ENCODE data around the gene KAT7. TPM values are rescaled to one million over a fixed set of nuclear protein-coding genes. Genes with fewer than 3 reads are reported as not detected.

Gene KAT7
- total RNA-seq, 4 donors from 2014 or later, result 22.8 to 42.8 (median 33.3) TPM

DNA sequence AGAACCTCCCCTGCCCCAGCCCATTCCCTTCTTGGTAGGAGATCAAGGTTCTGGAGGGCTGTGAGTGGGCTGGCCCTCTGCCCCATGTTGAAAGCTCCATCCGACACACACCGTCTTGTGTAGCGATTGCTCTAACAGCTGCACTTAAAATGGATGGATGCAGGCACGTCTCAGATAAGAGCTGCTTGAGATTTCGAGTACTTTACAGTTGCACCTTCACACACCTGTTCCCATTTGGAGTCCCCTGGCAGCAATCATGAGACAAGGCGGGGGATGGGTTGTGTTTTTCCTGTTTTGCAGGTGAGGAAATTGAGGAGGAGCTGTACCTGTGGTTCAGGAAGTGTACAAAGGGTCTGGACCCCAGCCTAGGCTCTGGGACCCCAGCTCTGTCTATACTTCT lies 85.0 kb downstream of the KAT7 start:
- TF ChIP-seq, protein P1, sequence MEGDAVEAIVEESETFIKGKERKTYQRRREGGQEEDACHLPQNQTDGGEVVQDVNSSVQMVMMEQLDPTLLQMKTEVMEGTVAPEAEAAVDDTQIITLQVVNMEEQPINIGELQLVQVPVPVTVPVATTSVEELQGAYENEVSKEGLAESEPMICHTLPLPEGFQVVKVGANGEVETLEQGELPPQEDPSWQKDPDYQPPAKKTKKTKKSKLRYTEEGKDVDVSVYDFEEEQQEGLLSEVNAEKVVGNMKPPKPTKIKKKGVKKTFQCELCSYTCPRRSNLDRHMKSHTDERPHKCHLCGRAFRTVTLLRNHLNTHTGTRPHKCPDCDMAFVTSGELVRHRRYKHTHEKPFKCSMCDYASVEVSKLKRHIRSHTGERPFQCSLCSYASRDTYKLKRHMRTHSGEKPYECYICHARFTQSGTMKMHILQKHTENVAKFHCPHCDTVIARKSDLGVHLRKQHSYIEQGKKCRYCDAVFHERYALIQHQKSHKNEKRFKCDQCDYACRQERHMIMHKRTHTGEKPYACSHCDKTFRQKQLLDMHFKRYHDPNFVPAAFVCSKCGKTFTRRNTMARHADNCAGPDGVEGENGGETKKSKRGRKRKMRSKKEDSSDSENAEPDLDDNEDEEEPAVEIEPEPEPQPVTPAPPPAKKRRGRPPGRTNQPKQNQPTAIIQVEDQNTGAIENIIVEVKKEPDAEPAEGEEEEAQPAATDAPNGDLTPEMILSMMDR (IDR thresholded peaks at IDR 0.05; ENCODE audit: low read depth), result no peak

DNA sequence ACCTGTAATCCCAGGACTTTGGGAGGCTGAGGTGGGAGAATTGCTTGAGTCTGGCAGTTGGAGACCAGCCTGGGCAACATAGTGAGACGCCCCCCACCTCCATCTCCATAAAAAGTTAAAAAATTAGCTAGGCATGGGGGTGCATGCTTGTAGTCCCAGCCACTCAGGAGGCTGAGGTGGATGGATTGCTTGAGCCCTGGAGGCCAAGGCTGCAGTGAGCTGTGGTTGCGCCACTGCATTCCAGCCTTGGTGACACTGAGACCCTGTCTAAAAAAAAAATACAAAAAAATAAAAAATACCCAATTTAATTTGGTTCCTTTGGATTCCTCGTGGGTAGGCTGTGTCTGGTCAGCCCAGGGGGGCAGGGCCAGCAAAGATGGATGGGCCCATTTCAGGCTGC lies 85.4 kb downstream of the KAT7 start:
- TF ChIP-seq, protein P1 (IDR thresholded peaks at IDR 0.05; ENCODE audit: low read depth), result no peak

DNA sequence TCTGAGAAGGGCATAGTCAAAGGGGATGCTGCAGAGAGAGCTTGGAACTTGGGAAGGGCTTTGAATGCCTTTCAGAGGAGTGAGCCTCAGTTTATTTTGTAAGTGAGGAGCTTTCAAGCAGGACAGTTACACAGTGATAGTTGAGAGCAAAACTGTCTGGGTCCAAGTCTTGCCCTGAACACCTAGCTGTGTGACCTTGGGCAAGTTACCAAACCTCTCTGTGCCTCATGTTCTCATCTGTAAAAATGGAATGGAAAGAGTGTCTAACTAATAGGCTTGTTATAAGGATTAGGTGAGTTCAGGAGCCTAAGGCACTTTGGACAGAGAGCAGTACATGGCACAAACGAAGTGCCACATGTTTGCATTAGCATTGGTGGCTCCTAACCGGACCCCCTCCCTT lies 86.4 kb downstream of the KAT7 start:
- TF ChIP-seq, protein P1 (IDR thresholded peaks at IDR 0.05; ENCODE audit: low read depth), result no peak

DNA sequence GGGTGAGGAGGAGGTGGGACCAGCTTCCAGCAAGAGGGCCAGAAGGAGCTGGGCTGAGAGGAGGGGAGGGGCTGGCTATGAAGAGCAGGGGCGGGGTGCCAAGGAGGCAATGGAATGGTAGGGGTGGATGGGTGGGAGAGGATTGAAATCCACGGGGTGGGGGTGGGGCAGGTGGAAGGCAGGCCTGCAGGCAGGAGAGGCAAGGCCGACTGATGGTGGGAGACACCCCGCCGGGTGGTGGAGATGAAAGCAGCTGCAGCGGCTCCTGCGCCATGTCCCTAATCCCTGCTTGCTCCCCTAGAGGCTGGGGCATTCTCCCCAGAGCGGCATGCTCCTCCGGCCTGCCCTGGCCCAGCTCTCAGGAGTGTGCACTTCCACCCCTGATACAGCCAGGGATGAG lies 87.2 kb downstream of the KAT7 start:
- TF ChIP-seq, protein P1 (IDR thresholded peaks at IDR 0.05; ENCODE audit: low read depth), result no peak

DNA sequence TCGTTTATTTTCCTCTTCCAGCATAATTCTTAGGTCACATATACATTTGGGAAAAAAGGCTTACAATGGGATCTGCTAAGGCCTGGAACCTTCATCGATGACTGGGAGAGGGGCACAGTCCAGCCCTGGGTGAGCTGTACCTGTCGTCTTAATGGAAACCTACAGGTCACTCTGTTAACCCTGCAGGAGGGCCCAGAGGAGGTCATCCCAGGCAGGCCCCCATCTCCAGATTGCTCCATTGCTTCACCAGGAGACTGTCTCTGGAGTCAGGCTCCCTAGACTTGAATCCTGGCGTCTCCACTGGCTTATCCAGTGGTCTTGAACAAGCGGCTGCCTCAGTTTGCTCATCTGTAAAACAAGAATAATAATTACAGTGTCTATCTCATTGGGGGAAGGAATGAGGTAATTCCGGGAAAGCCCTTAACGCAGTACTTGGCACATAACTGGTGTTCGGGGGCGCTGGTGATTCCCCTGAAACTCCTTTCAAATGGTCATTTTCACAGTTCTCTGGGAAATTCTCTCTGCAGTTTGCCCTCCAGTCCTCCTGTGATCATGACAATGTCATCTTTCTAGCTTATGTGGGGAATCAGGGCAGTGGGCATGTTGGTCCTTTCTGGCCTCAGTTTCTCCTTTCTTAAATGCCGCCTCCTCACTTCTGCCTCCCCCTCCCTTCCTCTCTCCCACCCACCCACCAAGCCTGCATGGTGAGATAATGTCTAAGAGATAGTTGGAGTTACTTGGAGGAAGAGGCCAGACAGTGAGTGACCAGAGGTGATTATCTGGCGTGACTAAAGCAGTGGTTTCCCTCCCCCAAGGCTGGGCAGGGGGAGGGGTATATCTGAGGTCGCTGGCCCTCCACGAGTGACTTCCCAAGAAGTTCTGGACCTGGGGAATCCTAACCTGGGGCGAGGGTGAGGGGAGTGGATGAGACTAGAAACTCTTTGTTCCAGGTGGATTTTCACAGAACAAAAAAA lies 90.7 kb downstream of the KAT7 start:
- TF ChIP-seq, protein P1 (IDR thresholded peaks at IDR 0.05; ENCODE audit: low read depth), result no peak

DNA sequence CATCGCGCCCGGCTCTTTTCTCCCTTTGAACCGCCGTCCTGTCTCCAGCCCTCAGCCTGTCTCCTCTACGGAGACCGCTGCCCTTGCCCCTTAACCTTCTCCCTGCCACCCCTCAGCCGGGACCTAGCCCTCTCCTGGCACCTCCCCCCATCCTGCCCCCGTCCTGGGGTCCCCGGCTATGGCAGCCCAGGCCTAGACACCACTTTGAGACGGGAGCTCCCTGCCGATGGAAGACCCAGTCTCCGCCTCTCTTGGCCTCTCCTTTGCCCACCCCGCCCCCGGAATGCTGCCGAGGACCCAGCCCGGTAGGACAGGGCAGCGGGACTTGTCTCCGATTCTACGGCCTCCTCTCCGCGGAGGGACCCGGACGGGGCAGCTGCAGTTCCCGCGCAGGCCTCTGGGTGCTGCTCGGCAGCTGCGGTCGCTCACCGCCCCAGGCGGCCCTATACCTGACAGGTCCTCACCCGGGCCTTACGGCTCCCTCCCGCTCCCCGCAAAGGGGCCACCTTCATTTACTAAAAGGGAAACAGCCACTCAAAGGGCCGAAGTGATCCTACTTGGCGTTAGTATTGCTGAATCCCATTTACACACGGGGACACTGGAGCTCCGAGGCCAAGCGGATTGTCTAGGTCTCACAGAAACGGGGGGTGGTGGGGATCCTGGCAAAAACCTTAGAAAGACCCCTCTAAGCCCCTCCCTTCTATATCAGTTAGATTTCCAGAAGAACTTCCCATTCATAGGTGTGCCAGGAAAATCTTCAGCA lies 92.0 kb downstream of the KAT7 start:
- TF ChIP-seq, protein P1 (IDR thresholded peaks at IDR 0.05; ENCODE audit: low read depth), result no peak

DNA sequence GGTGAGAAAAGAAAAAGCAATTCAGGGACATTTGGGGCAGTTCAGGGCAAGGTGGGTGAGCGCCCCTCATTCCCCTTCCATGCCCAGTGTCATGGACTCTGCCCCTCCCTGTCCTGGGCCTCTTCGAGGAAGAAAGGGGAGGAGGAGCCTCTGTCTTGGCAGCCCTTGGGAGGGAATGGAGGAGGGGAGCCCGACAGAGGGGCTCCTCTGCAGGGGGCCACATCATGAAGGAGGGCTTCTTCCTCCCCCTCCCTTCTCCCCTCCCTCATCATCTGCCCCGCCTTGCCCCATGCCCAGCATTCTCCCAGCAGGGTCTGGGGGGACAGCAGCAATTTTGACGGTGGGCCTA lies 92.5 kb downstream of the KAT7 start:
- TF ChIP-seq, protein P1 (IDR thresholded peaks at IDR 0.05; ENCODE audit: low read depth), result no peak
